GM11168 (cell line): ENCODE measurements around the gene SLC4A2.

Experiments used
- in situ Hi-C: fragments of 300-500 bp; cut with MboI; formaldehyde crosslinking; loops from one replicate; pipeline ENCODE4 v1.12.0; 2022; ENCODE audit warnings: low sequenced_read_pairs; ENCODE audit not compliant: unreplicated experiment

Gene SLC4A2

DNA sequence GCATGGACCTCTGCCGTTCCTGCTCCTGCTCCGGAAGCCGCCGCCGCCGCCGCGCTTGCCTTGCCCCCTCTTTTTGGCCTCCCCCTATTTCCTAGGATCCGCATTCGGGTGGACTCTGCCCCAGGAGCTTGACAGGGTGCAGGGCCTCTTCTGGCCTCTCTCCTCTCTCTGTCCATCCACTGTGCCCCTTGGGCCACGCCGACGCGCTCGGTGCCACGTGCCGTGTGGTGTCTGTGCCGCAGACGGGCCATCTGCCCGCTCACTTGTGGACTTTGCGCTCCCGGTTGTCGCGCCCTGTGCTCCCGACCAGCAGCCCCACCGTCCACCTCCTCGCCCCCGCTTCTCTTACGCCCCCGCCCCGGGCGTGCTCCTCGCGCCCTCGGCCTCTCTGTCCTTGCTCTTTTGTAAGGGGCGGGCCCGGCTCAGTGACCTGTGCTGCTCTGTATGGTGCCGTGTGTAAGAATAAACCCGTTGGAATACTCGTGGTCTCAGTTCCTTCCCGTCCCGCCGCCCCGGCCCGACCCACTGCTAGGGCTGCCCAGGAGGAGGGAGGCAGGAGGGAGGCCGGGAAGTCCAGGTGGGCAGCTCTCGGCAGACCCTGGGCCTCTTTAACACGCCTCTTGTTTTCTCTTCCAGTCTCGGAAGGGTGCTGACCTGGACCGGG lies 63.9 kb downstream of the SLC4A2 start:
- in situ Hi-C loops, result no loop called here

DNA sequence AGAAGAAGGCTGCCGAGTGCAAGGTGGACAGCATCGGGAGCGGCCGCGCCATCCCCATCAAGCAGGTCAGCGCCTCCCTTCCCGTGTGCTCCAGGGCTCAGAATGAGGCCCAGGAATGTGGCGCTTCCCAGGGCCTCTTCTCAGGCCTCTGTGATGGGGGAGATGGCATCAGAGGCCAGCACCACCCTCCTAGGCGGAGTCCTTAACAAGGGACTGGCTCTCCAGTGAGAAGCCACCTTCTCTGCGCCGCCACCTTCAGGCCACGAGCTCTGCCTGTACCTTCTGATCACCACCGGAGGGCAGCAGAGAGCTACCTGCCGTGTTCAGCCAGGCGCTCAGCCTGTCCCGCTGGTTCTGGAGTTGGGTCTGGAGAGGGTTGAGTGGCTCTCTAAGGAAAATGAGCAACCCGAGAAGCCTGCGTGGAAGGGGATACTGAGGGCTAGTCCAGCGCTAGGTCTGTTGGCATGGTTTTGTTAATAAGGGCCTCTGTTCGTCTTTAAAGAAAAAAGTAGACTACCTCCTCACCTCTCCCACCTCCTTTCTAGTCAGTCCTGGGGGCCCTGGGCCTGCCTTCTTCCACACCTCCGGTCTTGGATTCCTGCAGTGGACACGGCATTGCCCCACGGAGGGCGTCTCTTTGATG lies 64.6 kb downstream of the SLC4A2 start:
- in situ Hi-C loops, result no loop called here

DNA sequence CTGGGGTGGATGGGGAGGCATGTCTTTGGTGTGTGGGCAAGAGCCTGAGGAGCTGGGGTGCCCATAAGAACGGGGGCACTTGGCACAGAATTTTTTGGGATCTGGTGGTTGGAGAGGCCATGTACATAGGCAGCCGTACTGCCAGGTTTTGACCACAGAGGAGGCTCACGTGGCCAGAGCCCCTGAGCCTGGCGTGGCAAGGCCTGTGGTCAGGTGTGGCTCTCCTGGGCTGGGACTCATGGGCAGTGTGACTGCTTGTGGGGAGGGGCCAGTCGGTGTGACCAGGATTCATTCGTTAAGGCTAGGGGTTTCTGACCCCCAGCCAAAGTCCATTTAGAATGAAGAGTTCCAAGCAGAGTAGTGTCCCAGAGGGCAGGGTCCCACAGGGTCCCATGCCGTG lies 65.1 kb downstream of the SLC4A2 start:
- in situ Hi-C loops, result no loop called here

DNA sequence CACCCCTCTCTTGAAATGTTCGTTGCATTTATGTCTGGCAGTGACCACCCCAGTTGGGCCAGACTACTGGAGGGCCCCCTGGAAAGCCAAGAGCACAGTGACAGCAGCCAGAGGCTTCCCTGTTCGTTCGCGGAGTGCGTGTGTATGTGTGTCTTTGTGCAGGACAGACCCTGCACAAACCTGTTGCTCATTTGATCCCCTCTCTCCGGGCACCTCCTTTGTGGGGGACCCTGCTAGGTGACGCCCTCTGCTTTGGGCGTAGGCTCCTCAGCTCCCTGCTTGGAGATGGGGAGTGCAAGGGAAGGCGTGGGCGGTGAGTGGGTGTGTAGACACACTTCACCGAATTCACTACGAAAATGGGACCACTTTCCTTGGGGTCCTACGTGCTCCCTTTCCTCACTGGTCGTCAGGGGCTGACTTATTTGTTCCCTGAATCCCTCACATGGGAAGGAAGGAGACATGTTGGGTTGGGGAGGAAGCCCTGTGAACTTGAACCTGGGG lies 65.6 kb downstream of the SLC4A2 start:
- in situ Hi-C loops, result no loop called here

DNA sequence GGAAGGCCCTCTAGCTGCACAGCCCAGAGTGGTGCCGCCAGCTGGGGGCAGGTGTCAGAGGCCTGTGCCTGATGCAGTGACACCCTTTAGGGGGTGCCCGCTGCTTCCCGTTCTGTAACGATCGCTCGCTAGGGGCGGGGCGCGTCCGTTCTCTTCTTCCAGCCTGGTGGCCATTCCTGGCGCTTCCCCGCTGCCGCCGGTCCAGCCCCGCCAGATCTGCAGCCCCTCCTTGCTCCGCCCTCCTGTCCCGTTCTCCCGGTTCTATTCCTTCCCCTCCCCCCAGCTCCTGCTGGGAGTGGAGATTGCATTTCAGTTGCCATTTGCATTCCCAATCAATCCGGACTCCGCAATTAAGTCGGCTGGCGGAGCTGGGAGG lies 66.1 kb downstream of the SLC4A2 start:
- in situ Hi-C loops, result no loop called here

DNA sequence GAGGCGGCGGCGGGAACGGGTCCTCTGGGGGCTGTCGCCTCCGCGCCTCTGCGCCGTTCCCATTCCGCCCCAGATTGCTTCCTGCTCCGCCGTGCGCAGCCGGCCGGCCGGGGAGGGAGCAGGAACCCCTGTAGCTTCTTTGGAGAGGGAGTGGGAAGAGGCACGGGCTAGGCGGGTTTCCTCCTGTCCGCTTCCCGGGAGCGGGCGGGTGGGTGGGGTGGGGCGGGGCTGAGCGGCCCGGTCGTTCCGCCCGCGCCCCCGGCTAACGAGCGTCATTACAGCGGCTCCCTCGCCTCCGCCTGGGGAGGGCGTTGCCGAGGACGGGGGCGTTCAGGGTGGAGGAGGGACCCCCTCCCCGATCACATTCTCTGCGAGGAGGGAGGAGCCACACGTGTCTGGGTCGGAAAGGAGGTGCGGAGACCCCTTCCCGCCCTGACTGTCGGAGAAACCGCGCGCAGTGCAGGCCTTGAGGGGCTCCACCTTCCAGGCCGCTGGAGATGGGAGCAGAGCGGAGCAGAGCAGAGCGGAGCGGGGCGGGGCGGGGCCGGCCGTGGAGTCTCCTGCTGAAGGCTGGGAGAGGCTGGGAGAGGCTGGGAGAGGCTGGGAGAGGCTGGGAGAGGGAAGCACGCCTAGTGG lies 66.6 kb downstream of the SLC4A2 start:
- in situ Hi-C loops, result no loop called here
